CD4-positive, alpha-beta T cell treated with Interferon alpha-2 for 1 hour (primary cell): Measurements from ENCODE around the gene ACTN2.

ENCODE experiments used
- DNase-seq, 2 donors: peaks; one replicate each; pipeline ENCODE4 v3.0.0-alpha.2; 2020 to 2022

ACTN2 gene

GRCh38 chr1:236785477-236785876 is 99.2 kb downstream of the ACTN2 start:
- DNase-seq: no peak

GRCh38 chr1:236786453-236786852 is 100.2 kb downstream of the ACTN2 start:
- DNase-seq: no peak

DNA sequence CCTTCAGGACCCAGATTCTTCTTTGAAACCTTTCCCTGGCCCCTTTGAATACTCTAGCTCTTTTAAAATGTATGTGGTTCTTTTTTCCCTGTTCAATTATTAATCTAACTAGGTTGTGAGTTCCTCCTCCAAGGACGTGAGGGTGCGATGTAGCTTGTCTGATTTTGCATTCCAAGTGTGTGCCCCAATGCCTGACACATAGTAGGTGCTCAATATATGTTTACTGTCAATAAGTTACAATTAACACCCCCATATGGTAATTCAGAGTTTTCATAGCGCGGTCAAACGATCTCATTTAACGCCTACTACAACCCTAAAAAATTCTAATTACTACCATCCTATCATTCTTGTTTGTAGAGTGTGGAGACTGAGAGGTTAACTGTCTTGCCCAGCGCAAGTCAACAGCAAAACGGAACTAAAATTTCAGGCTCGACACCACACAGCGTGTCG is 108.3 kb downstream of the ACTN2 start:
- no peak for DNase-seq

DNA sequence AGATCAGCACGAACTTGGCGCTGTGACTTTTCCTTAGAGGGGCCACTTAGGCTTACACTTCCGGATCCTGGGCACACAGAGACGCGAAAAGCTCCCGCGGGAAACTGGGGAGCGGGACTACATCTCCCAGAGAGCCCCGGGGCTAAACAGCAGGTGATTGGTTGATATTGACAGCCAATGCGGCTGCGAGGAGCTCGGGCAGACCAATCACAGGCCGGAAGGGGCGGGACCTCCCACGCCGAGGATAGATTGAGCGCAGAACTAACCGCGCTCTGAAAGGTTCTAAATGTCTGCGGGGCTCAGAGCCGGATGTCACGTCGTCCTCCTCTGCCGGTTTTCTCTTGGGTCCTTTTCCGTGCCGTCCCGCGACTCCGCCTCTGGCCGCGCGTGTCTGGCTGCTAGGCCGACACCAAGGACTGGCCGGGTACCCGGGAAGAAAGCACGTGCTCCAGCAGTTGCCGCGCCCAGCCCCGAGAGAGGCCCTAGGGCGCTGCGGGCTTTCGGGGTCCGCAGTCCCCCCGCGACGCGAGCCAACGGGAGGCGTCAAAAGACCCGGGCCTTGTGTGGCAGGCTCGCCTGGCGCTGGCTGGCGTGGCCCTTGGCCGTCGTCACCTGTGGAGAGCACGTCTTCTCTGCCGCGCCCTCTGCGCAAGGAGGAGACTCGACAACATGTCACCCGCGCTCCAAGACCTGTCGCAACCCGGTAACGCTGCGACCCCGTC is 108.9 kb downstream of the ACTN2 start, which contains the start of gene MTR:
Gene MTR (plus strand): TSS at position 258 of the 722 bp plus-strand sequence. CDS start 412 bp downstream, at position 670.
- DNase-seq: peak; percentile 94 to 97

GRCh38 chr1:236795757-236796667 is 109.7 kb downstream of the ACTN2 start:
- DNase-seq: peak; percentile 55 to 74

GRCh38 chr1:236799001-236799400 is 112.7 kb downstream of the ACTN2 start:
- no peak for DNase-seq

DNA sequence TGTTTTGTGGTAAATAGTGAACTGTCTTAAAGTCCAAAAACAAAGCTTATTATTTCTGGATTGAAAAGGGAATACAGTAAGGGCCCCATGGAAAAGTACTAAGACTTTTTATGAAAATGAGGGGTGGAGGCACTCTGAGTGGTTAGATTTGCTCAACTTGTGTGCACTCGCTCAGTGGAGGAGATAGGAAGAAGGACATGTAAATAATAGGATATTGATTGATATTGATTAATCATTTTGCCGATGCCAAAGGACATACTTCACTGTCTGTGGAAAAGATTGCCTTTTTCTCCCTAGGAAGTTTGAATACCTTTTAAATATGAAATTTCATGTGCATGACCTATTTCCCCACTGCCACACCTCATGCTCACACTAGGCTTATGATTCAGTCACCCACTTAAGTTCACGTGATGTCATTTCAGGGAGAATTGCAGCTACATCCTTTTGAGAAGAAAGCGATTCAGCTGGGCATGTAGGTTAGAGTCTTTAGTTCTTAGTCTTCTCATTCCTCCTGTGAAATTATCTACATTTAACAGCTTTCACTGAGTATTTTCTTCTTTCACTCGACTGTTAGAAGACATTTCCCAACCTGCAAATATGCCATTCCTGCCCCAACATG is 113.8 kb downstream of the ACTN2 start:
- no peak for DNase-seq

DNA sequence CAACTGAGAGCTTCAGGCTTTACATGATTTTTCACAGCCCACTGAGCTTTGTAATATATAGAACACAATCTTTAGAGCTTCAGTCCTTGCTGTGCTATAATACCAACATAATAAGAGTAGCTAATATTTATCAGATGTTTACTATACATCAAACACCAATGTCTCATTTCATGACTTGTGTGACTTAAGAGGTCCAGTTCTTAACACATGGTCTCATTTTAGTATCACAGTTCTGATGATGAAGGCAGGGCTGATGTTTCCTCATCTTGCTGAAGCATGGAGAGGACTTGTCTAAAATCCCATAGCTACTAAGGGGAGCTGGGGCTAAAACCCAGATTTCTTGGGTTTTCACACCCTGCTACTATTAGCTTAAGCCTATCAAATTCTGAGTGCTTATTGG is 114.3 kb downstream of the ACTN2 start:
- no peak for DNase-seq

DNA sequence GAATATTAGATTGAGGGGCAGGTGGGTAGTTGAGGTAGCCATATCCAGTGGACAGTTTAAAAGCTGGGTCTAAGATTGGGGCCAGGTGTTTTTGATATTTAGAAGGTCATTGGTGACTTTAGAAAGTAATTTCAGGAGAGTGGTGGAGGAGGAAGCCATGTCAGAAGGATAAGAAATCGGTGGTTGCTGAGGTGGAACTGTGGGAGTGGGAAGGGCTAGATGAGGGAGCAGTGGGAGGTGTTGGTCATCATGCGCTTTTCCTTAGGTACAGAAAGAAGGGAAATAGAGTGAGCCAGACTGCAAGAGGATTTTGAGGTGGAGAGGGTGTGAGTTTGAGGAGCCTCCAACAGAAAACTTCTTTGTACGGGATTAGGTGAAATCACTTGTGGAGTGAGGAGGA is 116.0 kb downstream of the ACTN2 start:
- DNase-seq: no peak

GRCh38 chr1:236806634-236807033 is 120.3 kb downstream of the ACTN2 start:
- DNase-seq: no peak

GRCh38 chr1:236808005-236808404 is 121.7 kb downstream of the ACTN2 start:
- DNase-seq: no peak

- DNase-seq: no peak
These were observed 122.3 kb downstream of the ACTN2 start for GRCh38 chr1:236808564-236809130.

GRCh38 chr1:236809148-236809547 is 122.8 kb downstream of the ACTN2 start:
- DNase-seq: no peak

DNA sequence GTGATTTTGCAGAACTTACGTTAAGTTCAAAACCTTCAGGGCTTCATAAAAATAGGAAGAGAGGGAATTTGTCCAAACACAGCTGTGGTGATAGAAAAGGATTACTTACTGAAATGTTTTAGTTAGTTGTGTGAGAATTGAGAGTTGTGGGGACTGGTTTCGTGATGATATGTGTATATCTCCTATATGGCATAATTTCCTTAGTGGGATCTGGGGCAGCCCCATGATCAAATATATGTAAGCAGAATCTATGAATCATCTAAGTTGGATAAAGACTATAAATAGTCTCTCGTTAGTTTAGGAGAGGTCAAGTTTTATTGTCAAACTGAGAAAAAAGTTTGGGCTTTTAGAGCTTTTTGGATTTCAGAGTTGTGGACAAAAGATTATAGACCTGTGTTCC is 123.7 kb downstream of the ACTN2 start:
- no peak for DNase-seq

GRCh38 chr1:236812334-236813030 is 126.2 kb downstream of the ACTN2 start:
- no peak for DNase-seq
